OCI-LY1 (cell line): ENCODE results near the gene SLC25A10.

Experiments
- CTCF ChIP-seq: fragments of 200-600 bp; sonication (generic), shearing (Covaris generic); IDR thresholded peaks from 2 replicates; pipeline ENCODE4 v1.5.1; 2017; ENCODE audit warnings: mild to moderate bottlenecking, antibody characterized with exemption, low read length, moderate library complexity, mixed read lengths
- EZH2 ChIP-seq: fragments of 200-600 bp; sonication (generic), shearing (Covaris generic); IDR thresholded peaks from 2 replicates; pipeline ENCODE4 v1.8.0; 2017; ENCODE audit warnings: borderline replicate concordance, mixed run types, mild to moderate bottlenecking, antibody characterized with exemption, low read length, moderate library complexity, mixed read lengths

- TF ChIP-seq CTCF (no peak), EZH2 (no peak)
Observed at GRCh38 chr17:81676906-81677305, 35.2 kb upstream of the SLC25A10 start.
